GM15510 (cell line): Measurements from ENCODE around the gene VTI1A.

ENCODE experiments used
- POLR2A ChIP-seq: IDR thresholded peaks from 3 replicates; pipeline ENCODE4 v1.6.1; 2011; ENCODE audit warnings: borderline replicate concordance; ENCODE audit not compliant: insufficient read length; ENCODE audit errors: extremely low read depth

The VTI1A gene

GRCh38 chr10:112813866-112814591 is 367.0 kb downstream of the VTI1A start:
- no peak for TF ChIP-seq POLR2A

GRCh38 chr10:112815269-112816032 is 368.4 kb downstream of the VTI1A start:
- TF ChIP-seq POLR2A = no peak

GRCh38 chr10:112816033-112816430 is 369.0 kb downstream of the VTI1A start:
- TF ChIP-seq POLR2A = no peak

GRCh38 chr10:112816891-112817290 is 369.9 kb downstream of the VTI1A start:
- no peak for TF ChIP-seq POLR2A

DNA sequence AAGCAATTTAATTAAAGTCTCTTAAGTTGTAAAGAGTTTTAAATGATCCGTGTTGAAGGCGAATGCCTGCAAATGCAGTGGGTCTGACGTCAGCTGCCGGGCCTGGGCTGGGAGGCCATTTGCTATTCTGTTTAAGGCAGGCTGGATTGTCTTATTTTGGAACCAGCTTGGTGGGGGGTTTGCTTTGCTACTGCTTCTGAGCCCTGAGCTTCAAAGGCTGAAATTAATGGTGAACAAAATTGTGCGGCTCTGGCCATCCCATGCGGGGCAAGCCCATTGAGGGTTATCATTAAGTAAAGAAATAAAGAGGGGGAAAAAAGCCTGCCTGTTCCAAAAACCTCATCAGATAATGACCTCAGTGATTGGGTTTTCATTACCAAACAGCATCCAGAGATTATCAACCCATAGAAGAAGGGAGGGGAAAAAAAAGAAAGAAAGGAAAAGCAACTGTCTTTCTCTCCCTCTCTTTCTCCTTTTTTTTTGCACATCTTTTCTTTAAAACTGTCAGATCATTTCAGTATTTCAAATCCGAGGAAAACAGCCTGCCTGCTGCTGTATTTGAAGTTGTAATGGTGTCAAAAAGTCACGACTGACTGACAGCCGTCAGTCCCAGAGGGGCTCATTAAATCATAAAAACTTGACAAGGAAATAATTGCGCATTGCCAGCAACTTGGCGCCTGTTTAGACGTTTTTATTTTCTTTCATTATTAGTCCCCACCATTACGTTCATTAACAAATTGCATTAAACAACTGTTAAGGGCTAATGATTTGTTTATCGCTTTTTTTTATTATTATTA is 371.2 kb downstream of the VTI1A start:
- no peak for TF ChIP-seq POLR2A

- TF ChIP-seq POLR2A = no peak
These were observed 372.2 kb downstream of the VTI1A start for GRCh38 chr10:112819231-112819630.

DNA sequence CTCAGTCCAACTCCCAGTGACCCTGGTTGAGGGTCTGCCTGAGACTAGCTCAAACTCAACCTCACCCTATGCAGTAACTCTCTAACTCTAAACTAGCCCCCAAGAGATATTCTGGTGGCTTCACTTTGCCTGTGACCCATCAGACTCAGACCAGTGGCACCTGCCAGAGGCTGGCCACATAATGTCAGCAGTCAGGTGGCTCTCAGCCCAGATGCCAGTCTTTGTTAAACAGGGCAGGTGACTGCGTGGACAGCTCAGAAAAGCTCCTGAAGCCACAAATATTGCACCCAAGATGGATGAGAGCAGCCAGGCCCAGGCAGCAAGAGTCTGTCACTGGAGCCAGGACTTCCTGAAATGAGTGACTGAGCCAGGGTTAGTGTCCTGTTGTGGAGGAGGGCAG is 373.3 kb downstream of the VTI1A start:
- TF ChIP-seq POLR2A = no peak

DNA sequence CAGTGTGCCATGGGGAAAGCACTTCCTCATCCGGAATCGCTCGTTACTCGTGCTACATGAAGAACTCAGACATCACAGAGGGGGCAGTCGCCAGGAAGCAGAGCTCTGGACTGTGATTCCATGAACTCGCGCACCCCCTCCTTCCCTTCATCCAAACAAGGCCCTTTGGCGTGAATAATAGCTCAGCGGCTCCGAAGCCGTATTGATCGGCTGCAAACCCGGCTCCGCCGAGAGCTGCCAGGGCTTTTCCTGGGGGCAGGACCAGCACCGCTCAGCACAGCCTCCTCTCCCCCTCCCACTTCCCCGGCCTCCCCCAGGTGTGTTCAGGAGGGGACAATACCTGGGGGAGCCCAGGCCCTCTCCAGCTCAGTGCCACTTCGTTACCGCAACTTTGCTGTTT is 374.0 kb downstream of the VTI1A start:
- TF ChIP-seq POLR2A = no peak

GRCh38 chr10:112821663-112822062 is 374.6 kb downstream of the VTI1A start:
- no peak for TF ChIP-seq POLR2A

- TF ChIP-seq POLR2A = no peak
These were observed 376.0 kb downstream of the VTI1A start for GRCh38 chr10:112823007-112823406.

GRCh38 chr10:112823604-112824003 is 376.6 kb downstream of the VTI1A start:
- no peak for TF ChIP-seq POLR2A

- no peak for TF ChIP-seq POLR2A
These were observed 379.1 kb downstream of the VTI1A start for GRCh38 chr10:112826018-112826697.

GRCh38 chr10:112827086-112827485 is 380.1 kb downstream of the VTI1A start:
- no peak for TF ChIP-seq POLR2A

GRCh38 chr10:112827951-112828350 is 380.9 kb downstream of the VTI1A start:
- TF ChIP-seq POLR2A = no peak

GRCh38 chr10:112831859-112832258 is 384.8 kb downstream of the VTI1A start:
- TF ChIP-seq POLR2A = no peak
